HepG2 (cell line): ENCODE data around the gene S100A13. TPM values are rescaled to one million over a fixed set of nuclear protein-coding genes. Genes with fewer than 3 reads are reported as not detected.

Experiments used
- ATAC-seq: fragments of 200-7000 bp; cut with Tn5 transposase; 3 replicates; pipeline ENCODE4 v1.9.1; 2020; ENCODE audit warnings: mild to moderate bottlenecking, moderate library complexity
- BruUV-seq: library from RNA; stranded (reverse); fragments of 400-500 nt; replicated peaks from 2 replicates; lab custom pipeline; 2021; lab: Mats Ljungman, UMichigan
- CTCF ChIA-PET: fragments of 300-600 bp; formaldehyde crosslinking; extraction: SDS; loops from one replicate; lab custom pipeline; 2021; ENCODE audit warnings: low total read pairs, inconsistent platforms, low intra/inter-chr PET ratio; lab: Yijun Ruan, JAX
- POLR2A ChIA-PET: fragments of 350-600 bp; sonication (Branson Sonifier 250); formaldehyde crosslinking; loops from one replicate; lab custom pipeline; 2020; ENCODE audit warnings: antibody characterized with exemption, inconsistent platforms; lab: Yijun Ruan, JAX
- DNase-seq: peaks from one replicate; pipeline ENCODE4 v3.0.0-alpha.2; 2015; ENCODE audit warnings: low spot score
- FAIRE-seq: peaks from 3 replicates; lab custom pipeline; 2011; peaks lifted over from hg19 to GRCh38; lab: Jason Lieb, UNC
- H2AFZ ChIP-seq: one replicate; pipeline ENCODE4 v1.6.1; 2011; ENCODE audit warnings: low read length, inconsistent platforms
- H3K27ac ChIP-seq: fragments of 300-600 bp; 3 replicates; pipeline ENCODE4 v1.8.0; 2011; ENCODE audit warnings: mixed run types, mild to moderate bottlenecking, mixed read lengths, low read length, inconsistent platforms; ENCODE audit not compliant: insufficient read depth; ENCODE audit errors: extremely low read length
- H3K27me3 ChIP-seq, 2 experiments: fragments of 200-600 bp in 1 of 2; 2 replicates in 1 of 2; 3 replicates in 1 of 2; pipeline versions ENCODE4 v1.6.0 to v1.8.0; 2011; ENCODE audit warnings: low read length in 2 of 2, mild to moderate bottlenecking in 2 of 2, moderate library complexity in 2 of 2, inconsistent platforms in 1 of 2; ENCODE audit not compliant: insufficient read depth in 2 of 2, control insufficient read depth in 1 of 2
- H3K36me3 ChIP-seq, 2 experiments: fragments of 200-600 bp in 1 of 2; replicated peaks in 1 of 2; 2 replicates in 1 of 2; 3 replicates in 1 of 2; pipeline versions ENCODE4 v1.5.1 to v1.8.0; 2011; ENCODE audit warnings: low read length in 2 of 2, inconsistent platforms in 1 of 2; ENCODE audit not compliant: insufficient read depth in 2 of 2, control insufficient read depth in 1 of 2
- H3K4me1 ChIP-seq: 2 replicates; pipeline ENCODE4 v1.5.1; 2012; ENCODE audit warnings: low read length, inconsistent platforms; ENCODE audit not compliant: insufficient read depth
- H3K4me2 ChIP-seq: 2 replicates; pipeline ENCODE4 v1.6.0; 2011; ENCODE audit warnings: low read depth, low read length, inconsistent platforms
- H3K4me3 ChIP-seq, 3 experiments: fragments of 200-600 bp in 1 of 3; sonication (generic), shearing (Covaris generic) in 1 of 3; replicated peaks in 1 of 3; 2 replicates each; pipeline ENCODE4 v1.5.1; 2011 to 2016; ENCODE audit warnings: low read length in 3 of 3, inconsistent platforms in 2 of 3, low read depth in 2 of 3, mild to moderate bottlenecking in 2 of 3, control low read depth in 1 of 3, mixed read lengths in 1 of 3; ENCODE audit not compliant: insufficient read depth in 1 of 3
- H3K79me2 ChIP-seq: one replicate; pipeline ENCODE4 v1.6.1; 2011; ENCODE audit warnings: low read length, inconsistent platforms; ENCODE audit not compliant: insufficient read depth
- H3K9ac ChIP-seq: 2 replicates; pipeline ENCODE4 v1.6.0; 2011; ENCODE audit warnings: mild to moderate bottlenecking, low read depth, low read length, inconsistent platforms; ENCODE audit not compliant: insufficient read depth
- H3K9me3 ChIP-seq: 2 replicates; pipeline ENCODE4 v1.5.1; 2012; ENCODE audit warnings: mild to moderate bottlenecking, low read length
- H4K20me1 ChIP-seq: 2 replicates; pipeline ENCODE4 v1.6.0; 2011; ENCODE audit warnings: inconsistent platforms, mild to moderate bottlenecking, low read length, moderate library complexity; ENCODE audit not compliant: insufficient read depth
- ARID5B ChIP-seq: IDR thresholded peaks from 2 replicates; pipeline ENCODE4 v1.4.0; 2020; ENCODE audit warnings: mild to moderate bottlenecking, missing genetic modification reagents
- BATF2 ChIP-seq: sonication (generic); formaldehyde crosslinking; IDR thresholded peaks from 2 replicates; pipeline ENCODE4 v1.8.0; 2022; ENCODE audit warnings: mild to moderate bottlenecking, missing genetic modification reagents, moderate library complexity
- HBP1 ChIP-seq: IDR thresholded peaks from 2 replicates; pipeline ENCODE4 v1.6.1; 2016; ENCODE audit warnings: low read depth, control low read depth
- HDAC6 ChIP-seq: fragments of 200-600 bp; sonication (generic); IDR thresholded peaks from 2 replicates; pipeline ENCODE4 v1.7.0; 2017; ENCODE audit warnings: mild to moderate bottlenecking, antibody characterized with exemption, low read length, low read depth
- HOXA9 ChIP-seq: sonication (generic); formaldehyde crosslinking; IDR thresholded peaks from 2 replicates; pipeline ENCODE4 v1.8.1; 2022; ENCODE audit warnings: missing genetic modification reagents, mild to moderate bottlenecking, moderate library complexity, borderline replicate concordance
- JUNB ChIP-seq: sonication (generic); formaldehyde crosslinking; IDR thresholded peaks from 2 replicates; pipeline ENCODE4 v1.8.0; 2022; ENCODE audit warnings: missing genetic modification reagents, mild to moderate bottlenecking, borderline replicate concordance
- KAT7 ChIP-seq: IDR thresholded peaks from 2 replicates; pipeline ENCODE4 v1.6.1; 2018; ENCODE audit warnings: borderline replicate concordance, missing compliant biosample characterization
- KMT2B ChIP-seq: IDR thresholded peaks from 2 replicates; pipeline ENCODE4 v1.6.1; 2016; ENCODE audit warnings: missing genetic modification reagents, missing compliant biosample characterization
- MIXL1 ChIP-seq: IDR thresholded peaks from 2 replicates; pipeline ENCODE4 v1.6.1; 2016
- MZF1 ChIP-seq: sonication (generic); formaldehyde crosslinking; IDR thresholded peaks from 2 replicates; pipeline ENCODE4 v1.8.1; 2023; ENCODE audit warnings: mild to moderate bottlenecking, missing genetic modification reagents, borderline replicate concordance
- NCOA2 ChIP-seq: sonication (generic); formaldehyde crosslinking; IDR thresholded peaks from 2 replicates; pipeline ENCODE4 v1.8.0; 2022; ENCODE audit warnings: inconsistent platforms
- PATZ1 ChIP-seq: sonication (generic); formaldehyde crosslinking; IDR thresholded peaks from 2 replicates; pipeline ENCODE4 v1.4.0; 2020; ENCODE audit warnings: missing genetic modification reagents
- RARG ChIP-seq: sonication (generic); formaldehyde crosslinking; IDR thresholded peaks from 2 replicates; pipeline ENCODE4 v1.4.0; 2020; ENCODE audit warnings: low read depth, mild to moderate bottlenecking, missing genetic modification reagents
- RNF2 ChIP-seq: fragments of 450-650 bp; conservative IDR thresholded peaks from 2 replicates; pipeline ENCODE4 v1.6.1; 2016; ENCODE audit warnings: low read depth
- SAP130 ChIP-seq: IDR thresholded peaks from 2 replicates; pipeline ENCODE4 v1.6.1; 2016; ENCODE audit warnings: low read depth
- SIX1 ChIP-seq: sonication (generic); formaldehyde crosslinking; IDR thresholded peaks from 2 replicates; pipeline ENCODE4 v1.4.0; 2020; ENCODE audit warnings: missing genetic modification reagents, borderline replicate concordance
- ZFP36L2 ChIP-seq: sonication (generic); formaldehyde crosslinking; IDR thresholded peaks from 2 replicates; pipeline ENCODE4 v1.4.0; 2020; ENCODE audit warnings: missing genetic modification reagents
- ZNF143 ChIP-seq: sonication (generic); formaldehyde crosslinking; IDR thresholded peaks from 2 replicates; pipeline ENCODE4 v1.4.0; 2020; ENCODE audit warnings: missing genetic modification reagents
- ZNF570 ChIP-seq: sonication (generic); formaldehyde crosslinking; IDR thresholded peaks from 2 replicates; pipeline ENCODE4 v1.4.0; 2020; ENCODE audit warnings: mild to moderate bottlenecking, missing genetic modification reagents, borderline replicate concordance
- WGBS: methylation state at CpG from one replicate; pipeline ENCODE4 v1.1.6; 2017; ENCODE audit warnings: low lambda C conversion rate; 5-methylcytosine and 5-hydroxymethylcytosine counted together
- in situ Hi-C: cut with HindIII; loops from 2 replicates; pipeline ENCODE4 v1.10.0; 2017; ENCODE audit warnings: low pct_unique_long_range_greater_than_20kb; ENCODE audit not compliant: extremely low pct_ligation_motif_present
- intact Hi-C: fragments of 100-400 bp; cut with micrococcal nuclease; formaldehyde crosslinking; loops from one replicate; pipeline ENCODE4 v1.10.0; 2022; ENCODE audit not compliant: unreplicated experiment
- polyA plus RNA-seq, 8 experiments: library from polyadenylated mRNA; depleted of rRNA in 3 of 8; stranded (reverse) in 7 of 8; unstranded in 1 of 8; fragments of >200 nt; fragmentation: Illumina TruSeq in 4 of 8; extraction: Trizol in 4 of 8; gene quantifications; 2 replicates each; pipeline versions ENCODE4 v1.2.1 to v1.2.3, GENCODE V29; 2011 to 2016; ENCODE audit warnings: low read depth in 4 of 8, missing spikeins in 1 of 8, mixed read lengths in 1 of 8; ENCODE audit not compliant: insufficient read depth in 1 of 8
- total RNA-seq, 5 experiments: library from RNA; depleted of rRNA; stranded (reverse); fragments of >200 nt; fragmentation: Illumina TruSeq; extraction: Trizol; gene quantifications; 2 replicates each; pipeline ENCODE4 v1.2.3, GENCODE V29; 2016; ENCODE audit warnings: low read depth in 1 of 5

Gene S100A13
- total and polyA plus RNA-seq, 2 of the 13 experiments (the other 11 are each of a cell fraction or from before 2014, with no cell fraction given): 89.5 to 172 TPM

- no peak for FAIRE-seq
- H3K9me3 ChIP-seq: no peaks in the 10 kb centered on the region
- 4% methylated on average over 3 of the region's 5 CpGs for WGBS
- intact Hi-C loops: loop anchor here (5.0 kb wide), 1 partner anchor 117 kb away; no protein-coding TSS in a partner anchor
- in situ Hi-C loops: loop anchor here (5.0 kb wide), 2 partner anchors 57 to 122 kb away; no protein-coding TSS in a partner anchor
- ATAC-seq: no peak
- H3K4me1 ChIP-seq: peaks cover 71% of the 10 kb centered on the region
- POLR2A ChIA-PET: interaction anchor here (0.7 to 15.2 kb wide), 9 partner anchors 9 to 123 kb away, joined by 3 to 390 read pairs (median 6); partner anchors contain the start of genes S100A14 and S100A16
- DNase-seq: peak; percentile 46
- H3K4me2 ChIP-seq: peak overlapping the region; percentile 91
- H3K4me3 ChIP-seq: peak overlapping the region; percentile 55 to 84 (median 72)
- BruUV-seq: no TSS peak
- peak overlapping the region; percentile 87 for H3K27ac ChIP-seq
- H2AFZ ChIP-seq: no peak overlapping the region
- CTCF ChIA-PET: no interaction called here
- peaks cover 0 to 2% of the 10 kb centered on the region in 2 experiments; a peak in 2 of 5 replicates for H3K36me3 ChIP-seq
- H3K9ac ChIP-seq: peak overlapping the region; percentile 78
- H3K27me3 ChIP-seq: no peaks in the 10 kb centered on the region
- H3K79me2 ChIP-seq: peaks cover 37% of the 10 kb centered on the region
- H4K20me1 ChIP-seq: peaks cover under 1% of the 10 kb centered on the region; the same call in 1 of the 2 replicates
- no peak for TF ChIP-seq ZNF143 (CRISPR knock-in tag)
- TF ChIP-seq KAT7 (CRISPR knock-in tag): no peak
- no peak for TF ChIP-seq HOXA9 (CRISPR knock-in tag)
- peak; percentile 40; the same call in 1 of the 2 replicates for TF ChIP-seq SAP130
- TF ChIP-seq SIX1 (CRISPR knock-in tag): no peak
- no peak for TF ChIP-seq HBP1 (CRISPR knock-in tag)
- TF ChIP-seq HDAC6: no peak
- no peak for TF ChIP-seq MIXL1 (CRISPR knock-in tag)
- no peak for TF ChIP-seq RARG
- TF ChIP-seq JUNB: no peak
- no peak for TF ChIP-seq NCOA2 (CRISPR knock-in tag)
- TF ChIP-seq BATF2 (CRISPR knock-in tag): no peak
- no peak for TF ChIP-seq ZFP36L2
- no peak for TF ChIP-seq RNF2
- no peak for TF ChIP-seq MZF1 (CRISPR knock-in tag)
- no peak for TF ChIP-seq ZNF570 (CRISPR knock-in tag)
- TF ChIP-seq KMT2B (CRISPR knock-in tag): peak; percentile 20; the same call in 1 of the 2 replicates
- peak; percentile 80 for TF ChIP-seq PATZ1 (CRISPR knock-in tag)
- TF ChIP-seq ARID5B (CRISPR knock-in tag): 0 out of 2 replicates have a peak, but pooled peaks have one; percentile 11
Observed at GRCh38 chr1:153629343-153629665, 2.0 kb upstream of the S100A13 start.
